Osteoblast (primary cell): ENCODE measurements around the gene NCAM1. TPM values are rescaled to one million over a fixed set of nuclear protein-coding genes. Genes with fewer than 3 reads are reported as not detected.

Source experiments
- DNase-seq: peaks from one replicate; pipeline ENCODE4 v3.0.0; 2011; ENCODE audit warnings: low spot score, mixed read lengths; ENCODE audit not compliant: insufficient read length; ENCODE audit errors: missing footprints
- H2AFZ ChIP-seq: 2 replicates; pipeline ENCODE4 v1.6.0; 2011; ENCODE audit warnings: mild to moderate bottlenecking, low read length
- H3K27ac ChIP-seq: 2 replicates; pipeline ENCODE4 v1.5.1; 2011; ENCODE audit warnings: mild to moderate bottlenecking, low read depth, low read length, moderate library complexity
- H3K27me3 ChIP-seq: 2 replicates; pipeline ENCODE4 v1.6.0; 2012; ENCODE audit warnings: mild to moderate bottlenecking, control low read depth, inconsistent platforms, low read length, moderate library complexity; ENCODE audit not compliant: insufficient read depth
- H3K36me3 ChIP-seq: 2 replicates; pipeline ENCODE4 v1.5.1; 2011; ENCODE audit warnings: mild to moderate bottlenecking, low read length, control low read depth, moderate library complexity; ENCODE audit not compliant: insufficient read depth
- H3K4me1 ChIP-seq: 2 replicates; pipeline ENCODE4 v1.5.1; 2011; ENCODE audit warnings: mild to moderate bottlenecking, low read length, control low read depth, moderate library complexity; ENCODE audit not compliant: insufficient read depth
- H3K4me2 ChIP-seq: 2 replicates; pipeline ENCODE4 v1.6.0; 2011; ENCODE audit warnings: mild to moderate bottlenecking, low read length; ENCODE audit not compliant: insufficient read depth
- H3K4me3 ChIP-seq: fragments of 200-600 bp; sonication (generic); 3 replicates; pipeline ENCODE4 v1.5.1; 2012; ENCODE audit warnings: mild to moderate bottlenecking, low read length, inconsistent platforms; ENCODE audit not compliant: insufficient read depth
- H3K79me2 ChIP-seq: 2 replicates; pipeline ENCODE4 v1.6.0; 2012; ENCODE audit warnings: mild to moderate bottlenecking, low read length, control low read depth, inconsistent platforms; ENCODE audit not compliant: insufficient read depth
- H3K9me3 ChIP-seq: 2 replicates; pipeline ENCODE4 v1.5.1; 2011; ENCODE audit warnings: low read depth, low read length, control low read depth
- H4K20me1 ChIP-seq: 2 replicates; pipeline ENCODE4 v1.6.0; 2012; ENCODE audit warnings: mild to moderate bottlenecking, low read length, control low read depth; ENCODE audit not compliant: insufficient read depth
- total RNA-seq: library from RNA; depleted of rRNA; stranded (reverse); fragments of >200 nt; gene quantifications from 2 replicates; pipeline ENCODE4 v1.2.3, GENCODE V29; 2012
- TF ChIP-seq, protein P1 (sequence below): IDR thresholded peaks from 2 replicates; pipeline ENCODE4 v1.5.1; 2011; ENCODE audit warnings: mild to moderate bottlenecking, low read depth, low read length, moderate library complexity; ENCODE audit errors: extremely low read depth

NCAM1 gene
- total RNA-seq, 1 donor, result 2.2 TPM

DNA sequence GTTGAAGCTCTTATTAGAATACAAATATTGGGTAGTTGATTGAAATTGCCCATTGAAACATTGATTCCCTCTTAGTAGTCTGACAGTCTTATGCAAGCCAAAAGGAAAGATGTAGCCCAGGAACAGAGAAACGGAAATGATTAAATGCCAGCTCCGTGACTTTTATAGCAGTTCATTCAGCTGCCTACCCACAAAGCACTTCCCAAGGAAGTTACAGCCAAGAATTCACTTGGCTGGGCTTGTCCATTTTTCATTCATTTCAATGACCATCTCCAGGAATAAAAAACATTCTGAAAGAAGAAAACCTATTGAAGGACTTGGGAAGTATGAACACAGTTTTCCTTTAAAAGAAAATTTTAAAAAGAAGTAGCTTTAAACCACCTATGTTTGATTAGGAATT is 62.0 kb downstream of the NCAM1 start:
- H3K79me2 ChIP-seq, result no peaks in the 10 kb centered on the region
- TF ChIP-seq, protein P1, sequence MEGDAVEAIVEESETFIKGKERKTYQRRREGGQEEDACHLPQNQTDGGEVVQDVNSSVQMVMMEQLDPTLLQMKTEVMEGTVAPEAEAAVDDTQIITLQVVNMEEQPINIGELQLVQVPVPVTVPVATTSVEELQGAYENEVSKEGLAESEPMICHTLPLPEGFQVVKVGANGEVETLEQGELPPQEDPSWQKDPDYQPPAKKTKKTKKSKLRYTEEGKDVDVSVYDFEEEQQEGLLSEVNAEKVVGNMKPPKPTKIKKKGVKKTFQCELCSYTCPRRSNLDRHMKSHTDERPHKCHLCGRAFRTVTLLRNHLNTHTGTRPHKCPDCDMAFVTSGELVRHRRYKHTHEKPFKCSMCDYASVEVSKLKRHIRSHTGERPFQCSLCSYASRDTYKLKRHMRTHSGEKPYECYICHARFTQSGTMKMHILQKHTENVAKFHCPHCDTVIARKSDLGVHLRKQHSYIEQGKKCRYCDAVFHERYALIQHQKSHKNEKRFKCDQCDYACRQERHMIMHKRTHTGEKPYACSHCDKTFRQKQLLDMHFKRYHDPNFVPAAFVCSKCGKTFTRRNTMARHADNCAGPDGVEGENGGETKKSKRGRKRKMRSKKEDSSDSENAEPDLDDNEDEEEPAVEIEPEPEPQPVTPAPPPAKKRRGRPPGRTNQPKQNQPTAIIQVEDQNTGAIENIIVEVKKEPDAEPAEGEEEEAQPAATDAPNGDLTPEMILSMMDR, result no peak
- no peaks in the 10 kb centered on the region for H3K9me3 ChIP-seq
- H3K4me1 ChIP-seq, result no peaks in the 10 kb centered on the region
- no peak overlapping the region for H2AFZ ChIP-seq
- DNase-seq, result no peak
- no peak overlapping the region for H3K27ac ChIP-seq
- H3K4me2 ChIP-seq, result no peak overlapping the region
- no peaks in the 10 kb centered on the region for H3K36me3 ChIP-seq
- no peaks in the 10 kb centered on the region for H3K27me3 ChIP-seq
- no peaks in the 10 kb centered on the region for H4K20me1 ChIP-seq
- H3K4me3 ChIP-seq, result no peak overlapping the region

DNA sequence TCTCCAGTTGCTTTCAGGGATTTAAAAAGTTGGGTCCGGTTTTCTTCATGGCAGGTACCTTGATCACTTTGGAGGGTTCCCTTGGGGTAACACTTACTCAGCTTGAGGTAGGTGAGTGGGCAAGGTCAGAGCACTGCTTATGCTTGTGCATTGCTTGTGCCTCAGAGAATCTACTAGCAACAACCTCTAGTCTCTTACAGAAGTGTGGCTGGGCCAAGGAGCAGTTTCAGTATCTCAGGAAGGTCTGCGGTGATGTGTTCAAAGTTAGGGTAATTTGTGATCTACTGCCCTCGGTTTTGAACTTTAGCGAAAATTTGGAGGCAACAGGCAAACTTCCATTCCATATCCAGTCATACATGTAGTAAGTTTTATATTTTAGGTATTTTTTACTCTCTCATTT is 62.8 kb downstream of the NCAM1 start:
- H3K27ac ChIP-seq, result no peak overlapping the region
- H3K4me2 ChIP-seq, result no peak overlapping the region
- H2AFZ ChIP-seq, result no peak overlapping the region
- H4K20me1 ChIP-seq, result no peaks in the 10 kb centered on the region
- H3K4me3 ChIP-seq, result no peak overlapping the region
- TF ChIP-seq, protein P1, result no peak
- no peaks in the 10 kb centered on the region for H3K36me3 ChIP-seq
- no peaks in the 10 kb centered on the region for H3K4me1 ChIP-seq
- H3K79me2 ChIP-seq, result no peaks in the 10 kb centered on the region
- DNase-seq, result no peak
- H3K9me3 ChIP-seq, result no peaks in the 10 kb centered on the region
- no peaks in the 10 kb centered on the region for H3K27me3 ChIP-seq

DNA sequence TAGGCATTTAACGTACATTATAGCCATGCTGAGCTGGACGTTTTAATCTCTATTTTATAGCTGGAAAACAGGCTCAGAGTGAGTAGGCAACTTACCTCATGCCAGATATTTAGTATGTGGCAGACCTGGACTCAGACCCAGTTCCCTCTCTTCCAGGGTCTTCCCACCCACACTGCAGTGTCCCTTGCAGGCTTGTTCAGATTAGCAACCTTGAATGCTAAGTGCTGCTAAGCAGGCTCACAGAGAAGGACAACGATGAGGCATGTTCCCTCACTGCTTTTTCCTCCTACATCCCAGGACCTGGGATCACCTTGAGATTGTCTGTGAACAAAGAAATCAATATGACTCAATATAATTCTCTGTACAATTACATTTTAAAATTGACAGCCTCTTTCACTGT is 65.6 kb downstream of the NCAM1 start:
- no peak for DNase-seq
- no peak overlapping the region for H3K4me3 ChIP-seq
- H3K4me2 ChIP-seq, result no peak overlapping the region
- H3K79me2 ChIP-seq, result no peaks in the 10 kb centered on the region
- no peaks in the 10 kb centered on the region for H3K36me3 ChIP-seq
- no peaks in the 10 kb centered on the region for H3K27me3 ChIP-seq
- no peak overlapping the region for H2AFZ ChIP-seq
- H3K4me1 ChIP-seq, result no peaks in the 10 kb centered on the region
- H3K27ac ChIP-seq, result no peak overlapping the region
- TF ChIP-seq, protein P1, result no peak
- H4K20me1 ChIP-seq, result no peaks in the 10 kb centered on the region
- no peaks in the 10 kb centered on the region for H3K9me3 ChIP-seq

- no peak overlapping the region for H2AFZ ChIP-seq
- no peaks in the 10 kb centered on the region for H4K20me1 ChIP-seq
- H3K36me3 ChIP-seq, result no peaks in the 10 kb centered on the region
- no peak overlapping the region for H3K4me3 ChIP-seq
- no peaks in the 10 kb centered on the region for H3K9me3 ChIP-seq
- DNase-seq, result no peak
- no peaks in the 10 kb centered on the region for H3K27me3 ChIP-seq
- no peaks in the 10 kb centered on the region for H3K79me2 ChIP-seq
- no peak overlapping the region for H3K27ac ChIP-seq
- TF ChIP-seq, protein P1, result no peak
- no peak overlapping the region for H3K4me2 ChIP-seq
- H3K4me1 ChIP-seq, result peaks cover 2% of the 10 kb centered on the region
Observed at GRCh38 chr11:113034576-113034975, 73.4 kb downstream of the NCAM1 start.
